Loucy (cell line): ENCODE data around the gene TTC7B.

ENCODE experiments used
- EZH2phosphoT487 ChIP-seq: fragments of 200-600 bp; IDR thresholded peaks from 2 replicates; pipeline ENCODE4 v1.6.1; 2018; ENCODE audit warnings: antibody characterized with exemption, mild to moderate bottlenecking, moderate library complexity, borderline replicate concordance
- TF ChIP-seq, protein P1 (sequence below): fragments of 200-600 bp; sonication (generic); conservative IDR thresholded peaks from 2 replicates; pipeline ENCODE4 v1.5.1; 2014; ENCODE audit warnings: mild to moderate bottlenecking, antibody characterized with exemption, low read length

GRCh38 chr14:90773196-90773486, 43.1 kb downstream of the TTC7B start:
- TF ChIP-seq, protein P1, sequence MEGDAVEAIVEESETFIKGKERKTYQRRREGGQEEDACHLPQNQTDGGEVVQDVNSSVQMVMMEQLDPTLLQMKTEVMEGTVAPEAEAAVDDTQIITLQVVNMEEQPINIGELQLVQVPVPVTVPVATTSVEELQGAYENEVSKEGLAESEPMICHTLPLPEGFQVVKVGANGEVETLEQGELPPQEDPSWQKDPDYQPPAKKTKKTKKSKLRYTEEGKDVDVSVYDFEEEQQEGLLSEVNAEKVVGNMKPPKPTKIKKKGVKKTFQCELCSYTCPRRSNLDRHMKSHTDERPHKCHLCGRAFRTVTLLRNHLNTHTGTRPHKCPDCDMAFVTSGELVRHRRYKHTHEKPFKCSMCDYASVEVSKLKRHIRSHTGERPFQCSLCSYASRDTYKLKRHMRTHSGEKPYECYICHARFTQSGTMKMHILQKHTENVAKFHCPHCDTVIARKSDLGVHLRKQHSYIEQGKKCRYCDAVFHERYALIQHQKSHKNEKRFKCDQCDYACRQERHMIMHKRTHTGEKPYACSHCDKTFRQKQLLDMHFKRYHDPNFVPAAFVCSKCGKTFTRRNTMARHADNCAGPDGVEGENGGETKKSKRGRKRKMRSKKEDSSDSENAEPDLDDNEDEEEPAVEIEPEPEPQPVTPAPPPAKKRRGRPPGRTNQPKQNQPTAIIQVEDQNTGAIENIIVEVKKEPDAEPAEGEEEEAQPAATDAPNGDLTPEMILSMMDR, result no peak
- TF ChIP-seq EZH2phosphoT487, result no peak
